ENCODE results near the gene NDUFAF8. TPM values are rescaled to one million over a fixed set of nuclear protein-coding genes. Genes with fewer than 3 reads are reported as not detected.
A peak's percentile ranks its signal among the peaks of the same experiment; 100 is the strongest.

NDUFAF8 gene
- total RNA-seq, 4 donors from 2014 or later: 22.0 to 67.0 (median 34.3) TPM

DNA sequence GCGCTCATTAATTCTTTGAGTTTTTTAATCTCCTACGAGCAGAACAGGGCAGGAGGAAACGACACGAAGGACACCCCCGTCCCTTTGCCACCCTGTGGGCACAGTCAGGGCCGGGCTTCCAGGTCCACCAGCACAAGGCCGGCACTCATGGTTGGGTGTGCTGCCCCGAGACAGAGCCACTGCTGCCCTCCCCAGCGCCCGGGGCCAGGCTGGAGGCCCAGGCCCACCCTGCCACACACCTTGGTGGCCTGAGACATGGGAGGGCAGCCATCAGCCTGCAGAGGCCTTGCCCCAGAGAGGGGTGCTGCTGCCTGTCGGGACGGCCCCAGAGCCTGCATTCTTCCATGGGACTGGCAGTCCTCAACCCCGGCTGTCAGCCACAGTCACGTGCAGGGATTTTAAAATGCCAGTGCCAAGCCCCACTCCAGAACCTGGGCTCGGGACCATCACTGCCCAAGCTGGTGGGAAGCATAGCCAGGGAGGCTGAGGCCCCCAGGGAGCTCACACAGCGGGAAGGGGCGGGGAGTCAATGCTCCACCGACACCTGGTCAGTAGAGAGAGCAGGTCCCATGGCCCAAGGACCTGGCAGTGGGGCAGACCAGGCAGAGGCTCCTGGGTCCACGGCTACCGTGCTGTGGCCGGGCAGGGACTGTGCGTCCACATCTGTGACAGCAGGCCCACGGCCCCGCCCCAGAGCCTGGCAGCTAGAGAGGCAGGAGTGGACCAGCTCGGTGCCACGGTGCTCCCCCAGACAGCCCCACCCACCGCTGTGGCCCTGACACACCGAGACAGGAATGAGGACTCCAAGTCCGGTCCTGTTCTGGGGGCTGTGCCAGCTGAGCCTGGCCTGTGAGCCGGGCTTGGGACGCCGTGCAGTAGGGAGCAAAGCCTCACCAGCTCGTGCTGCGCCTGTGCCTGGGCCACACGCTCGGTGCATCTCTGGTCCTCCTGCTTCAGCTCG lies 43.9 kb upstream of the NDUFAF8 start:
- DNase-seq: no peak
- TF ChIP-seq CTCF (IDR thresholded peaks at IDR 0.05) (no peak), POLR2A (IDR thresholded peaks at IDR 0.05) (no peak)
- 81 to 88% methylated on average over 9 to 15 of the region's 37 CpGs for WGBS, 2 donors
- Histone ChIP-seq H3K9me3 (no peaks in the 10 kb centered on the region), H3K27me3 (no peaks in the 10 kb centered on the region), H3K36me3 (peaks cover 0 to 45% (median 0%) of the 10 kb centered on the region in 3 donors), H3K27ac (no peak overlapping the region), H3K4me3 (no peak overlapping the region), H3K4me1 (peaks cover 0 to 30% (median 0%) of the 10 kb centered on the region in 3 donors)
- intact Hi-C loops (cut with DNase I): no loop called here

GRCh38 chr17:81195941-81196495 lies 43.1 kb upstream of the NDUFAF8 start:
- TF ChIP-seq POLR2A (IDR thresholded peaks at IDR 0.05) (no peak), CTCF (IDR thresholded peaks at IDR 0.05) (no peak)
- intact Hi-C loops (cut with DNase I): no loop called here
- peaks cover 0 to 37% (median 0%) of the 10 kb centered on the region in 3 donors for H3K36me3 ChIP-seq
- H3K4me1 ChIP-seq: peaks cover 0 to 31% (median 0%) of the 10 kb centered on the region in 3 donors
- no peak for DNase-seq
- WGBS, 2 donors: 100% methylated on average over 1 of the region's 14 CpGs; no CpG with 5 or more reads in 1 of the 2 donors
- H3K27me3 ChIP-seq: no peaks in the 10 kb centered on the region
- no peaks in the 10 kb centered on the region for H3K9me3 ChIP-seq
- H3K27ac ChIP-seq: no peak overlapping the region
- no peak overlapping the region for H3K4me3 ChIP-seq

GRCh38 chr17:81196505-81197408 lies 42.4 kb upstream of the NDUFAF8 start:
- H3K27me3 ChIP-seq: no peaks in the 10 kb centered on the region
- peaks cover 0 to 34% (median 0%) of the 10 kb centered on the region in 3 donors for H3K4me1 ChIP-seq
- TF ChIP-seq CTCF (IDR thresholded peaks at IDR 0.05): no peak
- no peak for TF ChIP-seq POLR2A (IDR thresholded peaks at IDR 0.05)
- H3K4me3 ChIP-seq: peak overlapping the region in 1 of 4 donors; percentile 8
- DNase-seq: no peak
- intact Hi-C loops (cut with DNase I): no loop called here
- peaks cover 0 to 31% (median 0%) of the 10 kb centered on the region in 3 donors for H3K36me3 ChIP-seq
- 84 to 86% methylated on average over 11 to 19 of the region's 45 CpGs for WGBS, 2 donors
- H3K9me3 ChIP-seq: no peaks in the 10 kb centered on the region
- no peak overlapping the region for H3K27ac ChIP-seq

- Histone ChIP-seq H3K9me3 (no peaks in the 10 kb centered on the region), H3K27ac (no peak overlapping the region), H3K27me3 (no peaks in the 10 kb centered on the region), H3K4me3 (peak overlapping the region in 1 of 4 donors; percentile 8), H3K36me3 (peaks cover 0 to 31% (median 0%) of the 10 kb centered on the region in 3 donors), H3K4me1 (peaks cover 0 to 34% (median 0%) of the 10 kb centered on the region in 3 donors)
- intact Hi-C loops (cut with DNase I): no loop called here
- WGBS, 2 donors: no CpG with 5 or more reads among the region's 14 CpGs
- TF ChIP-seq CTCF (IDR thresholded peaks at IDR 0.05) (no peak), POLR2A (IDR thresholded peaks at IDR 0.05) (no peak)
- no peak for DNase-seq
Observed at GRCh38 chr17:81197409-81197795, 41.7 kb upstream of the NDUFAF8 start.

Measured in esophagus squamous epithelium (tissue), 5 donors.